Measurements from ENCODE around the gene SERINC2.
A peak's percentile ranks its signal among the peaks of the same experiment; 100 is the strongest.

Gene SERINC2

GRCh38 chr1:31412732-31413404 lies at the start of gene SERINC2:
SERINC2 (plus strand) TSS chr1:31413213; CDS start chr1:31413266, 53 bp downstream.
- peak; percentile 50 for DNase-seq (ENCODE audit: low spot score)

GRCh38 chr1:31364561-31365250 lies 48.3 kb upstream of the SERINC2 start:
- DNase-seq (ENCODE audit: low spot score), result no peak

GRCh38 chr1:31366796-31367195 lies 46.2 kb upstream of the SERINC2 start:
- DNase-seq (ENCODE audit: low spot score), result no peak

- no peak for DNase-seq (ENCODE audit: low spot score)
These were observed 44.4 kb upstream of the SERINC2 start for GRCh38 chr1:31368611-31369107.

GRCh38 chr1:31370021-31370420 lies 43.0 kb upstream of the SERINC2 start:
- DNase-seq (ENCODE audit: low spot score), result no peak

GRCh38 chr1:31370565-31370964 lies 42.4 kb upstream of the SERINC2 start:
- no peak for DNase-seq (ENCODE audit: low spot score)

GRCh38 chr1:31371121-31371959 lies 41.7 kb upstream of the SERINC2 start:
- no peak for DNase-seq (ENCODE audit: low spot score)

- DNase-seq (ENCODE audit: low spot score), result no peak
These were observed 41.0 kb upstream of the SERINC2 start for GRCh38 chr1:31372051-31372450.

- no peak for DNase-seq (ENCODE audit: low spot score)
These were observed 40.3 kb upstream of the SERINC2 start for GRCh38 chr1:31372751-31373055.

GRCh38 chr1:31373056-31373896 lies 39.7 kb upstream of the SERINC2 start, which contains the start of gene FABP3:
FABP3 (minus strand) TSS chr1:31373076; CDS start chr1:31373014, 62 bp downstream.
- peak; percentile 73 for DNase-seq (ENCODE audit: low spot score)

- DNase-seq (ENCODE audit: low spot score), result no peak
These were observed 39.0 kb upstream of the SERINC2 start for GRCh38 chr1:31373897-31374486.

GRCh38 chr1:31374511-31375196 lies 38.4 kb upstream of the SERINC2 start:
- no peak for DNase-seq (ENCODE audit: low spot score)

GRCh38 chr1:31376375-31377134 lies 36.5 kb upstream of the SERINC2 start:
- peak; percentile 96 for DNase-seq (ENCODE audit: low spot score)

GRCh38 chr1:31377364-31377863 lies 35.6 kb upstream of the SERINC2 start:
- DNase-seq (ENCODE audit: low spot score), result no peak

- DNase-seq (ENCODE audit: low spot score), result no peak
These were observed 35.0 kb upstream of the SERINC2 start for GRCh38 chr1:31378001-31378400.

- DNase-seq (ENCODE audit: low spot score), result no peak
These were observed 32.8 kb upstream of the SERINC2 start for GRCh38 chr1:31380181-31380580.

GRCh38 chr1:31381394-31382294 lies 31.4 kb upstream of the SERINC2 start:
- DNase-seq (ENCODE audit: low spot score), result no peak

GRCh38 chr1:31382379-31382989 lies 30.5 kb upstream of the SERINC2 start:
- DNase-seq (ENCODE audit: low spot score), result no peak
